ENCODE measurements around the gene ACSL4. TPM values are rescaled to one million over a fixed set of nuclear protein-coding genes. Genes with fewer than 3 reads are reported as not detected.

Gene ACSL4
- total and polyA plus RNA-seq, 9 of the 15 experiments (the other 6 are each of a cell fraction or from before 2014, with no cell fraction given), result 9.8 to 35.1 (median 25.5) TPM

DNA sequence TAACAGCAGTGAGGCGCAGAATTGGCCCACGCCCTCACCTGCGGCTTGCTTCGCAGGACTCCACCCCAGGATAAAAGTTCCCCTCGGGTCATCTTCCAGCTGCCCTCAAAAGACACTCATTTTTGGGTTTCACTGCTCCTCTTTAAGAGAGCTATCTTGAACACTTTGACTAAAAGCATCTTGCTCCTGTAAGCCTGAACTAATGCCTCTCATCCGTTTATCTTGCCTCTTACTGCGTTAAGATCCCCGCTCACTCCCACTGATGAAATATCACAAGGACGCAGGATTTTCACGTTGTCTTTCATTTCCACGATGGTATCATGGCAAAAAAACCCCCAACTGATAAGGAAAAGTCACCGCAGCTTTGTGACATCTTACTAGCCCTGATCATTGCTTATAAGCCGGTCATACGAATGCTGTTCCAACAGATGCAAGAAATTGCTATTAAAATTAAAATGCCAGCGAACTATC lies 591 bp upstream of the ACSL4 start (continued):
- no peak for TF ChIP-seq ZNF274 (IDR thresholded peaks at IDR 0.05; ENCODE audit: borderline replicate concordance, low read depth, low read length)

DNA sequence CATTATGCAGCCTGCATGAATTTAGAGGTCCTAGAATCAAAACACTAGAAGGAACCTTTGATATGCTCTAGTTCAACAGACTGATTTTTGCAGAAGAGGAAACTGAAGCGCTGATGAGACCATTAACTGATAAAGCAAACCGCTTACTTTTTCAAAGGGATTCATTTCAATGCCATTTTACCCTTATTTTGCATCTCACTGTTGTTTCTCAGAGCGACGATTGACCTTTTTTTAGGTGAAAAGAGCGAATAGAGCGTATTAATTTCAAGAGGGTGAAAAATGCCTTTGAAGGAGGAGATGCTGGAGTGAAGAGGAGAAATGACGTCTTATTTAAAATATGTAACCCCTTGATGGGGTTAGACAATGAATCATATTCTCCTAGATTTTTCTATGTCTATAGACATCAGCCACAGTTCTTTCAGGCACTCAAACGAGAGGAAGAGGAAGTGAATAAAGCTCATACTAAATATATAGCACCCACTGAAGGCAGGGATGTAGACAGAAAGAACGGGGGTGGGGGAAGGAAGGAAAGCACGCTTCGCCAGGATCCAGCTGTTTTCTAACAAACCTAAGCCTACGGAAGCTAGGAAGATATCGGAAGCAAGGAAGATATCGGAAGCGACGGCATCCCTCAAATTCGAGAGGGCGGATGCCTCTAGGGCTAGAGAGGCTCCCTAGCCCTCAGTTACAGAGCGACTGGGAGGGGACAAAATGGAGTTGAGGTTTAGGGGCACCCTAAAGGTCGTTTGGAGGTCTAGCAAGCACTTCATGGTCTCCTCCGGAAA lies 848 bp downstream of the ACSL4 start:
- Histone ChIP-seq H3K27ac (ENCODE audit: extremely low read depth, low read depth, low read length) (peak overlapping the region; percentile 90), H3K27me3 (ENCODE audit: control insufficient read depth in 2 of 2, insufficient read depth in 2 of 2, low read length in 2 of 2) (no peaks in the 10 kb centered on the region), H3K9me1 (ENCODE audit: control insufficient read depth, insufficient read depth, low read length) (no peaks in the 10 kb centered on the region), H2AFZ (ENCODE audit: low read depth, low read length) (peak overlapping the region; percentile 84), H4K20me1 (replicated peaks; ENCODE audit: control insufficient read depth, insufficient read depth, low read length) (no peaks in the 10 kb centered on the region), H3K9ac (ENCODE audit: insufficient read depth in 1 of 2, low read depth in 2 of 2, low read length in 2 of 2) (peak overlapping the region; percentile 89 to 97), H3K4me3 (peak overlapping the region; percentile 95), H3K4me2 (ENCODE audit: insufficient read depth, low read length) (peak overlapping the region; percentile 98), H3K79me2 (ENCODE audit: control insufficient read depth, insufficient read depth, low read length) (peaks cover 57% of the 10 kb centered on the region), H3K9me3 (replicated peaks; ENCODE audit: control insufficient read depth, insufficient read depth, low read depth, low read length) (no peaks in the 10 kb centered on the region), H3K4me1 (replicated peaks in 1 of 2; ENCODE audit: control insufficient read depth in 2 of 2, insufficient read depth in 2 of 2, low read length in 2 of 2) (peaks cover 7 to 14% of the 10 kb centered on the region in 2 experiments; a peak in 3 of 5 replicates), H3K36me3 (ENCODE audit: control insufficient read depth, insufficient read depth, low read length) (peaks cover 18% of the 10 kb centered on the region)
- peak; percentile 70 for FAIRE-seq
- POLR2A ChIA-PET, result interaction anchor here (0.8 to 1.0 kb wide), 2 partner anchors 11 to 433 kb away, joined by 3 read pairs; no protein-coding TSS in a partner anchor
- peak; percentile 69 for ATAC-seq
- 2% methylated on average over 14 of the region's 21 CpGs for WGBS (ENCODE audit: insufficient coverage, low coverage, missing lambda C conversion rate)
- in situ Hi-C loops (cut with MboI) (no loop called here), intact Hi-C loops (cut with micrococcal nuclease) (loop anchor here (1.0 to 5.0 kb wide), 2 partner anchors 110 to 125 kb away; no protein-coding TSS in a partner anchor)
- DNase-seq (ENCODE audit: extremely low read depth in 1 of 4, low spot score in 3 of 4), result peak; percentile 18 to 50 (median 22)
- CTCF ChIA-PET (ENCODE audit: low intra/inter-chr PET ratio), result no interaction called here
- BruUV-seq (replicated peaks), result no TSS peak
- no peak for TF ChIP-seq OTX1 (CRISPR knock-in tag; IDR thresholded peaks at IDR 0.05)
- TF ChIP-seq MEIS2 (IDR thresholded peaks at IDR 0.05; ENCODE audit: partially characterized antibody), result no peak
- TF ChIP-seq MYC (IDR thresholded peaks at IDR 0.05; ENCODE audit: low read depth, low read length), result no peak
- no peak for TF ChIP-seq MYC (CRISPR knock-in tag; IDR thresholded peaks at IDR 0.05; ENCODE audit: borderline replicate concordance, low read depth)
- no peak for TF ChIP-seq TFAM (CRISPR knock-in tag; conservative IDR thresholded peaks at IDR 0.05)
- TF ChIP-seq YY1 (IDR thresholded peaks at IDR 0.05; ENCODE audit: borderline replicate concordance in 1 of 3, control insufficient read depth in 1 of 3, extremely low read depth in 1 of 3, insufficient read depth in 3 of 3, insufficient read length in 1 of 3, insufficient replicate concordance in 2 of 3, low read depth in 1 of 3, low read length in 2 of 3), result peak in 1 of 3 experiments; percentile 59
- TF ChIP-seq MBD2 (IDR thresholded peaks at IDR 0.05; ENCODE audit: borderline replicate concordance, low read depth), result no peak
- no peak for TF ChIP-seq RFX5 (IDR thresholded peaks at IDR 0.05; ENCODE audit: low read depth, low read length)
- no peak for TF ChIP-seq NCOA2 (IDR thresholded peaks at IDR 0.05; ENCODE audit: partially characterized antibody in 2 of 2)
- TF ChIP-seq, protein P1, sequence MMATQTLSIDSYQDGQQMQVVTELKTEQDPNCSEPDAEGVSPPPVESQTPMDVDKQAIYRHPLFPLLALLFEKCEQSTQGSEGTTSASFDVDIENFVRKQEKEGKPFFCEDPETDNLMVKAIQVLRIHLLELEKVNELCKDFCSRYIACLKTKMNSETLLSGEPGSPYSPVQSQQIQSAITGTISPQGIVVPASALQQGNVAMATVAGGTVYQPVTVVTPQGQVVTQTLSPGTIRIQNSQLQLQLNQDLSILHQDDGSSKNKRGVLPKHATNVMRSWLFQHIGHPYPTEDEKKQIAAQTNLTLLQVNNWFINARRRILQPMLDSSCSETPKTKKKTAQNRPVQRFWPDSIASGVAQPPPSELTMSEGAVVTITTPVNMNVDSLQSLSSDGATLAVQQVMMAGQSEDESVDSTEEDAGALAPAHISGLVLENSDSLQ (IDR thresholded peaks at IDR 0.05), result no peak
- 0 out of 4 replicates have a peak, but pooled peaks of 1 of the 2 experiments have one; percentile 19 for TF ChIP-seq SIN3A (IDR thresholded peaks at IDR 0.05; ENCODE audit: borderline replicate concordance in 2 of 2, control insufficient read depth in 1 of 2, low read depth in 2 of 2, low read length in 2 of 2)
- TF ChIP-seq, protein P2, sequence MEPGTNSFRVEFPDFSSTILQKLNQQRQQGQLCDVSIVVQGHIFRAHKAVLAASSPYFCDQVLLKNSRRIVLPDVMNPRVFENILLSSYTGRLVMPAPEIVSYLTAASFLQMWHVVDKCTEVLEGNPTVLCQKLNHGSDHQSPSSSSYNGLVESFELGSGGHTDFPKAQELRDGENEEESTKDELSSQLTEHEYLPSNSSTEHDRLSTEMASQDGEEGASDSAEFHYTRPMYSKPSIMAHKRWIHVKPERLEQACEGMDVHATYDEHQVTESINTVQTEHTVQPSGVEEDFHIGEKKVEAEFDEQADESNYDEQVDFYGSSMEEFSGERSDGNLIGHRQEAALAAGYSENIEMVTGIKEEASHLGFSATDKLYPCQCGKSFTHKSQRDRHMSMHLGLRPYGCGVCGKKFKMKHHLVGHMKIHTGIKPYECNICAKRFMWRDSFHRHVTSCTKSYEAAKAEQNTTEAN (CRISPR knock-in tag; IDR thresholded peaks at IDR 0.05), result no peak
- TF ChIP-seq, protein P3, sequence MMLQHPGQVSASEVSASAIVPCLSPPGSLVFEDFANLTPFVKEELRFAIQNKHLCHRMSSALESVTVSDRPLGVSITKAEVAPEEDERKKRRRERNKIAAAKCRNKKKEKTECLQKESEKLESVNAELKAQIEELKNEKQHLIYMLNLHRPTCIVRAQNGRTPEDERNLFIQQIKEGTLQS (IDR thresholded peaks at IDR 0.05), result peak; percentile 50; the same call in 1 of the 2 replicates
- TF ChIP-seq, protein P3 (CRISPR knock-in tag; conservative IDR thresholded peaks at IDR 0.05), result no peak
